HG03108 (cell line): ENCODE measurements around the gene IGSF11.

Experiments used
- ATAC-seq: cut with Tn5 transposase; IDR thresholded peaks from one replicate; pipeline ENCODE4 v1.9.1; 2021; ENCODE audit warnings: moderate library complexity; ENCODE audit not compliant: unreplicated experiment

Gene IGSF11

GRCh38 chr3:118951089-118951488 lies 83.6 kb downstream of the IGSF11 start:
- ATAC-seq, result no peak

DNA sequence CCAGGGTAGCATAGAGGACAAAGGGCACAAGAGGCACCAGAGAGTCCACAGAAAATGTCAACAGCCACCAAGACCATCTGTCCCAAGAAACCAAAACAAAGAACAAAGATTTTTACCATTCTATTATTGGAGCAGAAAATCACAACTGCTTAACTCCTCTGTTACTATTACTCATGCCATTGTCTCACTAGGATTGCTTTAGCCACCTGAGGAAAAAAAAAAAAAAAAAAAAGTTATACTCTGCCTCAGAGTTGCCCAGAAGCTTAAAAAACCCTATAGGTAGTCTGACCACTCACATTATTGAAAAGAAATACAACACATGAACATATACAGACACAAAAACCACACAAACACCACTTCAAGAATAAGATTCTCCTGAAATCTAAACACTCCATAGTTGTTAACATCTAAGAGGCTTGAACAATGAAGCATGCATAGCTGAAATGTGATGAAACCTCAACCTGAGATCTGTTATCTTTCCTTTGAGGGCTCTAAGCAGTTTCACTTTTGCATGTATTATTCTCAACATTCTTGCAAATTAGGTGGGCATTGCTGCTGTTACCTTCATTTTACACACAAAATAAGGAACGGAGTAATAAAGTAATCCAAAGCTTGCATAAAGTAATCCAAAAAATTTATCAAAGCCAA lies 85.4 kb downstream of the IGSF11 start:
- ATAC-seq, result no peak

DNA sequence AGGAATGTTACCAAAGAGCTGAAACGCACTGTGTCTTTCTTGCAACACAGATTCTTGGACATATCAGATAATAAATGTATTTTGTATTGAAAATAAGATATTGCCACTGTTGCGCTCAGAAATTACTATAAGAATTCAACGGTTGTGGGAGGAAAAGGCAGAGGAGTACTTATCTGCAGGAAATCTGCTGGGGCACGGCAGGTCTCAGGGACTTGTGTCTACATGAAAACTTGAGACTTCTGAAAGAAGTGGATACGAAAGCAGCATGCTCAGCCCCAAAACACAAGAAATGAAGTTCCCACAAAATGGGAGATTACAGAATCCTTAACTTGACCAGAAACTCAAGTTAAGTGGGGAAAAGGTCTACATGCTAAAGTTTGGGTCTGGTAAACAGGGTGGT lies 86.5 kb downstream of the IGSF11 start:
- no peak for ATAC-seq

GRCh38 chr3:118946449-118946848 lies 88.2 kb downstream of the IGSF11 start:
- no peak for ATAC-seq

DNA sequence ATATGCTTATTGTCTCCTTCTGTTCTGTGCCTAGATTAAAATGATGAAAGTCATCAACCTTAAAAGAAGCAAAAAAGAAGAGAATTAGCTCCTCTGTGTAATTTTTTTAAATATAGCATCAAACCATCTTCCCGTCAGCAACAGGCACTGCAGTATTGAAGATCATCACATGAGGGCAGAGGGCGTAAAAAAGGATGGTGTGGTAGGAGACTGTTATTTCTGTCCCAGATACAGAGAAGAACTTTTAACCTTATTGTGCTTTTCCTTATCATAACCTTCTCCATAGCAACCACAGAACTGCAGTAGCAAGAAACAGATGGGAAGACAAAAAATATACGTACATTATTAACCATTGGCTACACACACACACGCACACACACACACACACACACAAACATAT lies 88.8 kb downstream of the IGSF11 start:
- ATAC-seq, result no peak

DNA sequence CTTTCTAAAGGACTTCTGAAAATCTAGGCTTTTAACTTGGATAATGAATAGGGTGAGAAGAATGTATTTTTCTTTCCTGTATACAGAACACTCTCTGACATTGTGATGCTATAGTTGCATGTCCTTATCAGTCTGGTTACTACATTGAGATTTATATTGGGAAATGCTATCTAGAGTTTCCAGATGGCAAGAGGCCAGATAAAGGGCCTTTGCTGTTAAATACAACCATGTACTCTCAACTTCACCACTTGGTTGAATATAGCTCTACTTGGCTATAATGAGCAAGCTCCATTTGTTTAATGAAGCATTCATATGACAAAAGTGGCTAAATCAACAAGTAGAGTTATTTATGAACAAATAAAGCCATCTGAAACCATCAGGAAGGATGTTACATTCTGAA lies 91.0 kb downstream of the IGSF11 start:
- no peak for ATAC-seq

GRCh38 chr3:118942671-118943070 lies 92.0 kb downstream of the IGSF11 start:
- no peak for ATAC-seq

GRCh38 chr3:118942195-118942594 lies 92.5 kb downstream of the IGSF11 start:
- no peak for ATAC-seq

DNA sequence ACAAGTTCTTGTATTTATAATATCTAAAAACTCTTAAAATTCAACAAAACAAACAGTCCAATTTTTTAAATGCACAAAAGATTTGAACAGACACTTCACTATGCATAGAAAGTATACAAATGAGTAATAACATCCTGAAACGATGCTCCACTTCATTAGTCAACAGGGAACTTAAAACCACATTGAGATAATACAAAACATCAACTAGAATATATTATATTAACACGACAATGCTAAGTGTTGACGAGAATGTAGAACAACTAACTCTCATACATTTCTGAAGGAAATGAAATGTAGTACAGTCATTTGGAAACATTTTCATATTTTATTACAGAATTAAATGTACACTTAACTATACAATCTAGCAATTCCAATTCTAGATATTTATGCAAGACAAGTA lies 93.4 kb downstream of the IGSF11 start:
- no peak for ATAC-seq

- no peak for ATAC-seq
These were observed 96.3 kb downstream of the IGSF11 start for GRCh38 chr3:118938183-118938961.

- ATAC-seq, result no peak
These were observed 97.8 kb downstream of the IGSF11 start for GRCh38 chr3:118936811-118937210.

DNA sequence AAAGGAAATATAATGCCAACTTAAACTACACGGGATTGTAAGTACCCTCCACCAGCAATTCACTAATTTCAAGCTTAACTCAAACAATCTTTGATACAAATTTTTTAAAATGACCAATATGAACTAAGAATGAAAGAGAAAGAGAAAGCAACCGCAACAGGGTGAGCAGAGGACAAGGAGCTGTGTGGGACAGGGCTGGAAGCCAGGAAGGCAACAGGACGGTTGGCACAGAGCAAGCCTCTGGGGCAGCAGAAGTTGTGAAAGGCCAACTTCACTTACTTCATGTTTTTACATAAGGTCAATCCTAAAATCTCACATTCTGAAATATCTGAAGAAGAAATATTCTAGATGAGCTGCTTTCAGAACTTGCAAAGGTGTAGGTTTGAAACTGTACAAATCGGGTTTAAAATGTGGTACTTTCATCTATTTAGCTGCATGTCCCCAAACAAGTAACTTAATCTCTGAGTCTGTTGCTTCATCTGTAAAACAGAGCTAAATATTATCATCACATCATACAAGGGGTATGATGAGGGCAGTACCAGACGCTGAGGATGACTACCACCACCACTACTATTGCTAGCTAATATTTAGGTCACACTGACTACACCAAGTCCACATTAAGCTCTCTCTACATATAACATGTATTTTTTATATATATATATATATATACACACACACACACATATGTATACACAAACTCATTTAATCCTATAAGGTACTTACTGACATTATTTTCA lies 101.7 kb downstream of the IGSF11 start:
- ATAC-seq, result no peak

GRCh38 chr3:118931996-118932395 lies 102.7 kb downstream of the IGSF11 start:
- no peak for ATAC-seq

GRCh38 chr3:118927449-118927848 lies 107.2 kb downstream of the IGSF11 start:
- ATAC-seq, result no peak

DNA sequence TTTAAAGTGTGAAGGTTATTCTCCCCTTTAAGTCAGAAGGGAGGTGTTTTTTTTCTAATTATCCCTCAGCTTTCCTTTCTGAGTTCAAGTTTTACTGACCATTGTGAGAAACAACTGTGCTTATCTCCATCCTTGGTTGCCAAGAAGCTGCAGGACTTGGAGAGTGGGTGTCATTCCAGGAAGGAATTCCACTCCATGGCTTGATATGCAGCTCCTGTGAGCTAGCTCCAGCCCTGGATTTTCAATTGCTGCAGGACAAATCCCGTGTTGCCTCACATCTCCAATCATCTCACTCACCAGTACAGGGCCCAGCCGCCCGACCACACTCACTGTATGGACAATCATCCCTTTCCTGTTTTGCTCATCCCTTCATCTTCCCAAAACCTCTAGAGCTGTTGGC lies 122.5 kb downstream of the IGSF11 start:
- no peak for ATAC-seq

DNA sequence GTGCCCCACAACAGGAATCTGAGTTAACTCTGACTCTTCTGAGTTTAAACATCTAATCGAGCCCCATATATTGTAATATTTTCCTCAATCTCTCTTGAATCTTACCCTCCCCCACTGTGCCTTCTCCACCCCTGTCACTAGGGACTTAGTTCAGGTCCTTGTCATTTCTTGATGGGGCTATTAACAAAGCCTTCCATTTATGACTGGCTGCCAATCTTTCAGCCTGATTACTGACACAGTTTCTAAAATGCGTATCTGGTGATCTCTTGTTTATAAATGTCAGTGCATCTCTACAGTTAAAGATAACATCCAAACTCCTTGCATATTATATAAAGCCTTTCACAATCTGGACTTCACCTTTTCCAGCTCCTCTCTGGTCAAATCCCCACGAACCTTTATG lies 124.3 kb downstream of the IGSF11 start:
- no peak for ATAC-seq

DNA sequence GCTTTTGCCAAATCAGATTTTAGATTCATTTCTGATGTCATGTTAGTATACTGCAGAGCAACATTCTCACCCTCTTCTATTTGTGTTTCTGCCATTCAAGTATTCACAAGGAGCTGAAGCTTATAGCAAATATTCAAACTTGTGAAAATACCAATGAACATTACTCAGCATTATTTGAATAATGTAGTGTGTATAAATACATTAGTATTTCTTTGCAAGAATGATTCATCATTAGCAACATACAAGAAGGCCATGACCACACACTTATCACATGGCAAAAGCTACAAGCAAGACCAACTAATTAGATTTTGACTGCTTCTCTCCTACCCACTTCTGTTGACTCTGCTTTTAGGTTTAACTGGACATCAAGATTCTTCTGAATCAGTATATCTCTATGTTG lies 124.9 kb downstream of the IGSF11 start:
- ATAC-seq, result no peak

GRCh38 chr3:118907909-118908308 lies 126.7 kb downstream of the IGSF11 start:
- ATAC-seq, result no peak

DNA sequence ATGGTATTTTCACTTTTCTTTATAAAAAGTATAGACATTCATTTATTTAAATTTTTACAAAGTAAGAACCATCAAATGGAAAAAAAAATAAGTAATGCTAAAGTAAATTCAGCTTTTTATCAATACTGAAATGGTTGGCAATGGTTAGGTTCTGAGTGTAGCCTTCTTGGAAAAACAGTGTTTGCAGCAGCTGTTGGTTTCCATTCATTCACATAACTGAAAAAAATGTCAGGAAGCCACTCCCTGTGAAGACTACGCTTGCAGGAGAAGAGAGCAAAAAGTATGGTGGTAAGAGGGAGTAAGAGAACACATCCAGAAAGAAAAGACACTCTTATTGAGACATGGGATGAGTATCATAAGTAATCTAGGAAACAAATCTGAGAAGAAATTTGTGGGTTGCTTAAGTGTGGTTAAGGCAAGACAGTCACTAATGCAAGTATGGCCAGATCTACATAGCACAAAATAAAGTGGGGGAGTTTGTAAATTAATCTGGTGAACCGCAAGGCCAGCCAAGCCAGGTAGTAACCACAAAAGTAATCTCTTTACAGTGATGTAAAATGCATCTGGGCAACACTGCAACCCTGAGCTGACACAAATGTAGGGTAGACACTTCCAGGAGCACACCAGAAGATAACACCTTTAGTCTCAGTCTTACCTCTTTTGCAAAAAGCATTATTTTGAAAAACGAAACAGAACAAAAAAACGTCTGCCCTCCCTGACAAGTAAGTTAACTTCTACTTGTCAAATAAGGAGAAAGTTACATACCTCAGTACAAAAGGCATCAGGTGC lies 133.7 kb downstream of the IGSF11 start:
- no peak for ATAC-seq

- no peak for ATAC-seq
These were observed 144.4 kb downstream of the IGSF11 start for GRCh38 chr3:118890206-118890605.

- no peak for ATAC-seq
These were observed 145.0 kb downstream of the IGSF11 start for GRCh38 chr3:118889691-118890090.
